Mesenchymal stem cell (in vitro differentiated cells and primary cell): ENCODE data around the gene HYAL3.

Experiments
- DNase-seq: peaks from one replicate; pipeline ENCODE4 v3.0.0-alpha.2; 2013
- H2AFZ ChIP-seq: one replicate; pipeline ENCODE4 v1.6.1; 2013; ENCODE audit warnings: low read depth, mild to moderate bottlenecking, control low read depth, inconsistent platforms, low read length, moderate library complexity
- H2AK5ac ChIP-seq: 2 replicates; pipeline ENCODE4 v1.6.1; 2013; ENCODE audit warnings: low read length, moderate library complexity, mild to moderate bottlenecking, inconsistent platforms; ENCODE audit not compliant: severe bottlenecking
- H2BK120ac ChIP-seq: one replicate; pipeline ENCODE4 v1.6.1; 2013; ENCODE audit warnings: low read depth, mild to moderate bottlenecking, inconsistent platforms, low read length, moderate library complexity
- H2BK12ac ChIP-seq, 2 experiments: one replicate each; pipeline ENCODE4 v1.6.1; 2013; ENCODE audit warnings: inconsistent platforms in 2 of 2, low read length in 2 of 2, mild to moderate bottlenecking in 2 of 2, moderate library complexity in 2 of 2, control low read depth in 1 of 2
- H2BK15ac ChIP-seq: one replicate; pipeline ENCODE4 v1.6.1; 2013; ENCODE audit warnings: mild to moderate bottlenecking, low read depth, inconsistent platforms; ENCODE audit not compliant: poor library complexity, severe bottlenecking
- H2BK5ac ChIP-seq: 2 replicates; pipeline ENCODE4 v1.6.1; 2013; ENCODE audit warnings: low read depth, mild to moderate bottlenecking, low read length, control low read depth, inconsistent platforms; ENCODE audit not compliant: poor library complexity, severe bottlenecking
- H3K14ac ChIP-seq, 2 experiments: one replicate each; pipeline ENCODE4 v1.6.1; 2013; ENCODE audit warnings: inconsistent platforms in 2 of 2, low read length in 2 of 2, control low read depth in 1 of 2, mild to moderate bottlenecking in 1 of 2, moderate library complexity in 1 of 2
- H3K18ac ChIP-seq, 2 experiments: one replicate each; pipeline ENCODE4 v1.6.1; 2013; ENCODE audit warnings: inconsistent platforms in 2 of 2, low read length in 2 of 2, control low read depth in 1 of 2, low read depth in 1 of 2, mild to moderate bottlenecking in 1 of 2
- H3K23ac ChIP-seq, 2 experiments: one replicate each; pipeline ENCODE4 v1.6.1; 2013; ENCODE audit warnings: inconsistent platforms in 2 of 2, low read length in 2 of 2, mild to moderate bottlenecking in 2 of 2, moderate library complexity in 2 of 2, control low read depth in 1 of 2
- H3K27ac ChIP-seq: 2 replicates; pipeline ENCODE4 v1.5.1; 2013; ENCODE audit warnings: mild to moderate bottlenecking, moderate library complexity, low read length, control low read depth, inconsistent platforms; ENCODE audit not compliant: poor library complexity, severe bottlenecking
- H3K27me3 ChIP-seq, 2 experiments: 2 replicates each; pipeline versions ENCODE4 v1.6.1 to v1.7.0; 2013; ENCODE audit warnings: low read length in 2 of 2, mild to moderate bottlenecking in 2 of 2, moderate library complexity in 2 of 2, control low read depth in 1 of 2, inconsistent platforms in 1 of 2; ENCODE audit not compliant: control insufficient read depth in 1 of 2, insufficient read depth in 1 of 2
- H3K36me3 ChIP-seq, 2 experiments: 2 replicates each; pipeline versions ENCODE4 v1.6.1 to v1.7.0; 2013; ENCODE audit warnings: low read length in 2 of 2, control low read depth in 1 of 2, inconsistent platforms in 1 of 2, low read depth in 1 of 2, mild to moderate bottlenecking in 1 of 2; ENCODE audit not compliant: insufficient read depth in 2 of 2, control insufficient read depth in 1 of 2
- H3K4ac ChIP-seq, 2 experiments: one replicate each; pipeline ENCODE4 v1.6.1; 2013; ENCODE audit warnings: inconsistent platforms in 2 of 2, low read length in 2 of 2, mild to moderate bottlenecking in 2 of 2, moderate library complexity in 2 of 2, control low read depth in 1 of 2, low read depth in 1 of 2
- H3K4me1 ChIP-seq: 2 replicates; pipeline ENCODE4 v1.6.1; 2013; ENCODE audit warnings: low read depth, low read length, control low read depth; ENCODE audit not compliant: control insufficient read depth, insufficient read depth
- H3K4me2 ChIP-seq: 2 replicates; pipeline ENCODE4 v1.6.1; 2013; ENCODE audit warnings: low read length, mild to moderate bottlenecking, inconsistent platforms; ENCODE audit not compliant: poor library complexity, severe bottlenecking
- H3K4me3 ChIP-seq, 2 experiments: 2 replicates each; pipeline versions ENCODE4 v1.5.1 to v1.7.0; 2013; ENCODE audit warnings: low read length in 2 of 2, mild to moderate bottlenecking in 2 of 2, control low read depth in 1 of 2, low read depth in 1 of 2; ENCODE audit not compliant: insufficient read depth in 1 of 2
- H3K79me1 ChIP-seq: replicated peaks from 2 replicates; pipeline ENCODE4 v1.6.1; 2013; ENCODE audit warnings: mild to moderate bottlenecking, control low read depth, low read length, inconsistent platforms; ENCODE audit not compliant: poor library complexity, severe bottlenecking
- H3K9ac ChIP-seq: 2 replicates; pipeline ENCODE4 v1.7.0; 2013; ENCODE audit warnings: mild to moderate bottlenecking, low read length, moderate library complexity
- H3K9me3 ChIP-seq: 2 replicates; pipeline ENCODE4 v1.7.0; 2013; ENCODE audit warnings: mild to moderate bottlenecking, low read length; ENCODE audit not compliant: control insufficient read depth
- H4K8ac ChIP-seq: one replicate; pipeline ENCODE4 v1.6.1; 2013; ENCODE audit warnings: inconsistent platforms, mild to moderate bottlenecking, low read length, moderate library complexity
- H4K91ac ChIP-seq: one replicate; pipeline ENCODE4 v1.6.1; 2013; ENCODE audit warnings: mild to moderate bottlenecking, low read length, inconsistent platforms
- WGBS: methylation state at CpG from one replicate; pipeline ENCODE4 v1.1.7; 2013; ENCODE audit warnings: mixed read lengths; 5-methylcytosine and 5-hydroxymethylcytosine counted together

The HYAL3 gene

DNA sequence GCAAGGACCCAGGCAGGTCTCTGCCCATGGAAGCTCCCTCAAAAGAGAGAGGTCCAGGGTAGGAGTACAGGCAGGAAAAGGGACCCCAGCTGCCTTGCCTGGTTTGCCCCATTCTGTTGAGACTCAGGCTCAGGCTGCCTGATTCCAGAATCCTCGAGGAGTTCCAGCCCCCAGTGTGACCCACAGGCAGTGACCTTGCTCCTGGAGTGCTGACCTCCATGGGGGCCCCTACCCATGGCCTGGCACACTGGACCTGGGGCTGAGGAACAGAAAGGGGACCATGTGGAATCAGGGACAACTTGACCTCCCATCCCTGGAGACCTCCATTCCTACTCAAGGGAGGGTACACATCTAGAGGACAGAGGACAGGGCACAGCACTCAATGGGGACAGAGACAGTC lies 33.6 kb downstream of the HYAL3 start:
- Histone ChIP-seq H3K4ac (peak overlapping the region; percentile 34 to 97), H3K4me2 (no peak overlapping the region), H2AFZ (no peak overlapping the region), H3K9ac (no peak overlapping the region), H2BK5ac (peak overlapping the region; percentile 70), H2AK5ac (peak overlapping the region; percentile 80), H3K23ac (no peak overlapping the region), H2BK12ac (peak overlapping the region; percentile 49 to 98), H3K27me3 (no peaks in the 10 kb centered on the region), H4K8ac (peak overlapping the region; percentile 94), H3K4me1 (peaks cover 86% of the 10 kb centered on the region), H2BK15ac (peak overlapping the region; percentile 92), H3K79me1 (peaks cover 4% of the 10 kb centered on the region), H3K27ac (peak overlapping the region; percentile 90), H3K9me3 (no peaks in the 10 kb centered on the region), H3K18ac (peak overlapping the region; percentile 54 to 96), H3K36me3 (no peaks in the 10 kb centered on the region), H4K91ac (peak overlapping the region; percentile 99), H2BK120ac (peak overlapping the region; percentile 86), H3K14ac (peak overlapping the region in 1 of 2 experiments; percentile 41), H3K4me3 (no peak overlapping the region)
- WGBS, result 100% methylated on average over 1 of the region's 1 CpG
- no peak for DNase-seq

- H3K27ac ChIP-seq, result peak overlapping the region; percentile 90
- H3K4me2 ChIP-seq, result no peak overlapping the region
- no peaks in the 10 kb centered on the region for H3K36me3 ChIP-seq
- no peak overlapping the region for H3K4me3 ChIP-seq
- peak overlapping the region; percentile 70 for H2BK5ac ChIP-seq
- H3K18ac ChIP-seq, result peak overlapping the region; percentile 54 to 96
- H3K4me1 ChIP-seq, result peaks cover 82% of the 10 kb centered on the region
- H3K27me3 ChIP-seq, result no peaks in the 10 kb centered on the region
- H3K23ac ChIP-seq, result no peak overlapping the region
- H2BK15ac ChIP-seq, result peak overlapping the region; percentile 92
- H2AFZ ChIP-seq, result no peak overlapping the region
- no peak for DNase-seq
- H2BK12ac ChIP-seq, result peak overlapping the region; percentile 49 to 98
- peak overlapping the region; percentile 99 for H4K91ac ChIP-seq
- no peak overlapping the region for H3K9ac ChIP-seq
- H3K9me3 ChIP-seq, result no peaks in the 10 kb centered on the region
- WGBS, result 77% methylated on average over 6 of the region's 7 CpGs
- H3K79me1 ChIP-seq, result peaks cover 4% of the 10 kb centered on the region
- H2BK120ac ChIP-seq, result peak overlapping the region; percentile 86
- peak overlapping the region; percentile 94 for H4K8ac ChIP-seq
- no peak overlapping the region for H3K14ac ChIP-seq
- peak overlapping the region; percentile 80 for H2AK5ac ChIP-seq
- H3K4ac ChIP-seq, result peak overlapping the region; percentile 72 to 97
Observed at GRCh38 chr3:50264964-50265485, 34.2 kb downstream of the HYAL3 start.

DNA sequence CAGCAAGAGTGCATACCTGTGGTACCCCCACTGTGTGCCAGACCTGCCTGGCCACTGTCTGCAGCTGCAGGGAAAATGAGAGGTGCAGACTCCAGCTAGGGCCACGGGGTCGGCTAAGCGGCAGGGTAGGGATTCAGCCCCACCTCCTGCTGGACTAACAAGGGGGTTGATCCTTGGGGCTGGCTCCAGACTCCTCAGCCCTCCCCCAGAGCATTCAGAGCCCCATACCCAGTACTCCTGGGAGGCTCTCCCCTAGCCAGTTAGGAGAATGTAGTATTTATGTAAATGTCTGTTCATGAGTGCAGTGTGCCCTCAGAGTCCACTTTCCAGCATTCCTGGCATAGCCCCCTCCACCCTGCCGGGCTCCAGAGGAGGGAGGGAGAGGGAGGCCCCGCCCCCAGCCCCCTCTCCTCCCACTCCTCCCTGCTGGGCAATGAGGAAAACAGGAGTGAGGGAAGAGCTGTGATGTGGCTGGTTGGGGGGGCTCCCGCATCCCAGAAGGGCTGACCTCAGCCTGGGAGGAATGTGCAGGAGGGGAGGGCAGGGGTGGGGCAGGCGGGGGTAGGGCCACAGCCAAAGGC lies 34.7 kb downstream of the HYAL3 start:
- H3K27ac ChIP-seq, result peak overlapping the region; percentile 92
- no peak overlapping the region for H3K23ac ChIP-seq
- H3K14ac ChIP-seq, result peak overlapping the region in 1 of 2 experiments; percentile 14
- peak overlapping the region; percentile 58 for H2BK5ac ChIP-seq
- peak overlapping the region in 1 of 2 experiments; percentile 91 for H2BK12ac ChIP-seq
- no peak overlapping the region for H2AFZ ChIP-seq
- H2BK120ac ChIP-seq, result peak overlapping the region; percentile 86
- peaks cover 4% of the 10 kb centered on the region for H3K79me1 ChIP-seq
- H3K4me2 ChIP-seq, result no peak overlapping the region
- H3K36me3 ChIP-seq, result peaks cover 2 to 3% of the 10 kb centered on the region in 2 experiments
- H3K4ac ChIP-seq, result peak overlapping the region; percentile 8 to 84
- peak overlapping the region; percentile 82 for H2BK15ac ChIP-seq
- DNase-seq, result peak; percentile 93
- H3K9me3 ChIP-seq, result no peaks in the 10 kb centered on the region
- H3K4me3 ChIP-seq, result peak overlapping the region in 1 of 2 experiments; percentile 51
- H4K91ac ChIP-seq, result peak overlapping the region; percentile 85
- peak overlapping the region; percentile 94 for H4K8ac ChIP-seq
- H2AK5ac ChIP-seq, result peak overlapping the region; percentile 83
- peak overlapping the region; percentile 22 for H3K9ac ChIP-seq
- peaks cover 81% of the 10 kb centered on the region for H3K4me1 ChIP-seq
- H3K27me3 ChIP-seq, result no peaks in the 10 kb centered on the region
- WGBS, result 4% methylated on average over 3 of the region's 7 CpGs
- peak overlapping the region; percentile 88 to 96 for H3K18ac ChIP-seq
